ENCODE results near the gene ERN1.

ERN1 gene

DNA sequence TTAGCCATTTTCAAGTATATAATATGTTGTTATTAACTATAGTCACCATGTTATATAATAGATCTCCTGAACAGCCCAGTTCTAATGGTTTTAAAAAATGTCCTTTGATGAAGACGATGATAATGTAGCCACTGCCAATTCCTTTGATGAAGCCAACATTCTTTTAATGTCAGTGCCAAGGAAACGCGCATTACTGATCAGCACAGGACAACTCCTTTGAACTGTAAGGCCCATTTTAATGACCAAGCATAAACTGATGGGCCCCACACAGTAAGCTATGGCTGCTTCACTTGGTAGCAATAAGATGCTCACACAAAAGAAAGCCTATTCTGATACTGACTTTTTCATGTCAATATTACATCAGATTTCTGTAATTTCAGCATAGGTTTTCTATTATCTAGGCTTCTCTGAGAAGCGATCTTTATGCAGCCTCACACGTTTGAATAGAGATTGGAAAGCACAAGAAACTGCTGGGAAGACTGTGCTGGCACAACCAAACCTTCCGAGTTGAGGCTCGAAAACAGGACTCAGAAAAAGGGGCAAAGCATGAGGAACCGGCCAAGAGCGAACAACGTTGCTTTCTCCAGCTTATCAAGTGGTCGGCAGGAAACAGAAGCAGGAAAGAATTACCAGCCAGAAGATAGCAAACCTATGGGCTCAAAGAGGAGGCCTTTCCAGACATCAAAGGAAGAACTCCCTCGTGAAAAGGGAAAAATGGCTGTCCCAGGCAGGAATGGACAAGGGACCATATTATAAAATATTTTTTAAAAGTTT lies 19.4 kb downstream of the ERN1 start:
- DNase-seq (ENCODE audit: low spot score), result no peak

- no peak for DNase-seq (ENCODE audit: low spot score)
Observed at GRCh38 chr17:64109400-64109799, 20.5 kb downstream of the ERN1 start.

- DNase-seq (ENCODE audit: low spot score), result no peak
Observed at GRCh38 chr17:64107500-64108236, 22.3 kb downstream of the ERN1 start.

DNA sequence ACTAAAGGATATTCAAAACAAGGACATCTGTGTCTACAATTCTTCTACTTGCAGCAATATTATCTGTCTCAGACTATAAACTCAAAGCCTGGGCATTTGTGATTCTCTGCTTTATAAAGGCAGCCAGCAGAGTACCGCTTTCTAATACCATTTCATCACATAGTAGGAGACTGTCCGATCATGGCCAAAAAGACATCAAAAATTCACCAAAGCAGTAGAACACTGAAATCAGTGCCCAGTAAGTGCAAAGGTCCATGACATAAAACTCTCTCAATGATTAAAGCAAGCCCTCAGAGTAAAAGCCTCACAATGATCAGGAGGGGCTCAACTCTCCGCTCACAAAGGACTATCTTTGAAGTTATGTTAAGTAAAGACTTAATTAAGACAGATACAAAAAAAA lies 23.0 kb downstream of the ERN1 start:
- no peak for DNase-seq (ENCODE audit: low spot score)

- no peak for DNase-seq (ENCODE audit: low spot score)
Observed at GRCh38 chr17:64103391-64104364, 26.3 kb downstream of the ERN1 start.

DNA sequence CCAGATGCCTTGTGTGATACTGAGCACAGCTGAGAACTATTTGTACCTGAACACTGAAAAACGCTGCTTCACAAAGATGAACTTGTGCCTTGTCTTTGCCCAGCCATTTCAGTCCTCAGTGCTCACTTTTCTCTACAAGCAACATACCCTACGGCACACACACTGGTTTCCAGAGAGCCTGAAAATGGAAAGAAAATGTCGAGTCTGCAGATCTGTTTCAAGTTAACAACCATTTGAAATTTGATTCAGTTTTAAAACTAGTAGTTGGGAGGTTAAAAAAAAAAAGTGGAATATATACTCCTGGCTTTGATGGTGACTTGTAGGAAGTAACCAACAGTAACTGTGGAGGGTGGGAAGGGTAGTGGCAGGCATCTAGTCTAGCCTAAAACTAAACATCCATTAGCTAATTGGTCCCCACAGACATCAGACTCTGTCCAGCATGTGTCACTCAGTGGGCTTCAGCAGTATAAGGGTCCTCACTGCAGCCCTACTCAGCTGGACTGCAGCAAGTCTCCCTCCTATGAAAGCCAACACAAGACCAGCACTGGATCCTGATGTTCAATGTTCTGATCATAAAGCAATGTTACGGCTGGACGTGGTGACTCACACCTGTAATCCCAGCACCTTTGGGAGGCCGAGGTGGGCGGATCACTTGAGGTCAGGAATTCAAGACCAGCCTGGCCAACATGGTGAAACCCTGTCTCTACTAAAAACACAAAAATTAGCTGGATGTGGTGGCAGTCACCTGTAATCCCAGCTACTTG lies 27.1 kb downstream of the ERN1 start:
- DNase-seq (ENCODE audit: low spot score), result no peak

DNA sequence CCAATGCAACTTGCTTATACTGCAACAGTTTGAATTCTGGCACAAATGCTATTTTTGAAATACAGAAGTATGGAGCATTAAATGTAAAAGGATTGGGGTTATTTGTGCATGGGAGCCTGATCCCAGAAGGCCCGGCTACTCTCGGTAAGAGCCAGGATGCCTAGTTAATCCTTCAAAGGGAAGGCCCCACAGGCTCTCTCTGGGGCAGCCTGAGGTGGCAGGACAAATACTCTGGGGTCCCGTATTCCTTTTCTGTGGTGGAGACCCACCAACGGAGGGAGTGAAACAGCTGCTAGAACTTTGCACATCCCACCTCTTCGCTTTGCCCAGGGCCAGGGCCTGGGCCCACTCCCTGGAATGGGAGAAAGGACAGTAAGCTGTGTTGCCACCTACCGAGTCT lies 30.4 kb downstream of the ERN1 start:
- DNase-seq (ENCODE audit: low spot score), result no peak

GRCh38 chr17:64097196-64097936 lies 32.6 kb downstream of the ERN1 start:
- DNase-seq (ENCODE audit: low spot score), result no peak

- DNase-seq (ENCODE audit: low spot score), result no peak
Observed at GRCh38 chr17:64096037-64096436, 33.9 kb downstream of the ERN1 start.

GRCh38 chr17:64095144-64095882 lies 34.6 kb downstream of the ERN1 start:
- DNase-seq (ENCODE audit: low spot score), result no peak

DNA sequence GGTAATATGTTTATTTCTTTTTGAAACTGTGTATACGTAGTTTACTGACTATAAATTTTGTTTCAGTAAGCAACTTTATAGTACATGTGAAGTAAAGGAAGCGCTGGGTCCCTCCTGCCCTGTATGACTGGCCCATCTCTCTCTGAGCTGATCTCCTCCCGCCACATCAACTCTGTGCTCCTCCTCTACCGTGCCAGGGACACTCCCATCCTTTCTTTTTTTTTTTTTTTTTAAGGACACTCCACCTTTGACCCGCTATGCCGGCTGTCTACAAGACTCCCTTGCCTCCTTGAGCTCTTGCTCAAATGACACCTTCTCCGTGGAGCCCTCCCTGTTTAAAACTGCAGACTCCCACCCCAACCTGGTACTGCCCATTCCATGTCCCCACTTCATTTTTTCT lies 35.5 kb downstream of the ERN1 start:
- DNase-seq (ENCODE audit: low spot score), result no peak

- no peak for DNase-seq (ENCODE audit: low spot score)
Observed at GRCh38 chr17:64092952-64093451, 36.9 kb downstream of the ERN1 start.

DNA sequence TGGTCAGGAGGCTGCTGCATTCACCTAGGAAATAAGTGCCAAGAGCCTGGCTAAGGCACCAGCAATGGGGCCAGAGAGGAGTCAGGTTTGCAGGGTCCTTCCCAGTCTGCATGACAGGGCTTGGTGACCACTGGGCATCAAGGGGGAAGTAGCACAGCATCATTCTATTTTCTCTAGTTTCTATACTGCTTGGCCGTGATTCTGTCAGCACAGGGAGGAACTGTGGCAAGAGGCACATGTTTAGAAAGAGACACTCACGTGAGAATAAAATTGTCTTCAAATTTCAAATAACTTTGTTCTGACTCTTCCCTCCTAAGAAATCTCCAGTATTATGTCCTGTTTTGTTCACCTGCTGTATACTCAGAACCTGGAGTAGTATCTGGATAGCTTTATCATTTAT lies 37.8 kb downstream of the ERN1 start:
- no peak for DNase-seq (ENCODE audit: low spot score)

GRCh38 chr17:64091571-64091970 lies 38.4 kb downstream of the ERN1 start:
- DNase-seq (ENCODE audit: low spot score), result no peak

DNA sequence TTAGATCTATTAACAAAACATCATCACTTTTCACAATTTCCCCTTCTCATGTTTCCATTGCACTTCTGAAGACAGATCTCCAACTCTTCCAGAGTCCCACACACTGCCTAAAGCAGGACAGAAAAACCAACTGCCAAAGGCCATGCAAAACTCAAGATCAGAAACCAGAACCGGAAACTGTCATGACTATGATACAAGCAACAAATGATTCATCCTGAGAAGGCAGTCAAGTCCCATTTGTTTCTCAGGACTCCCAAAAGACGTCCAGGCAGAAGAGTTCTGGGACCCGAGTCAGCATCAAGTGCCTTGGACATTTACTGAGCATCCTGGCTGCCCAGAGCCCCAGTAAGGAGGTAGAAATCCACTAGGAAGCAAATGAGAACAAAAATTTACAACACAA lies 38.8 kb downstream of the ERN1 start:
- no peak for DNase-seq (ENCODE audit: low spot score)

DNA sequence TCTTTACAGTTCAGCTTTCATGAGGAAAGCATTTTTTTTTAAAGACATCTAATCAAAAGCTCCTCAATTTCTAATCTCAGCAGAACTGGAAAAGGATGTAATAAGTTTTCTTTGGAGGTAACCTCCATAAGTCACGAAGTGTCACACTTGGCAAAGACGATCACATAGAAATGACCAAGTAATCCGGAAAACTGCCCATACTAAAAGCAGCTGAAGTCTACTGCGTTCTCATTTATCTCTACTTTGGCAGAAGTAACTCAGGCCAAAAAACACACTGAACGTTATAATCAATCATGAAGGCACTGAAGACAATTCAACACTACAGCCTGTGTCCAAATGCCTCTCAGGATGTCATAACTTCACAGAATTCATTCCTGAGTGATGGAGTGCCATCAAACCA lies 39.8 kb downstream of the ERN1 start:
- DNase-seq (ENCODE audit: low spot score), result no peak

DNA sequence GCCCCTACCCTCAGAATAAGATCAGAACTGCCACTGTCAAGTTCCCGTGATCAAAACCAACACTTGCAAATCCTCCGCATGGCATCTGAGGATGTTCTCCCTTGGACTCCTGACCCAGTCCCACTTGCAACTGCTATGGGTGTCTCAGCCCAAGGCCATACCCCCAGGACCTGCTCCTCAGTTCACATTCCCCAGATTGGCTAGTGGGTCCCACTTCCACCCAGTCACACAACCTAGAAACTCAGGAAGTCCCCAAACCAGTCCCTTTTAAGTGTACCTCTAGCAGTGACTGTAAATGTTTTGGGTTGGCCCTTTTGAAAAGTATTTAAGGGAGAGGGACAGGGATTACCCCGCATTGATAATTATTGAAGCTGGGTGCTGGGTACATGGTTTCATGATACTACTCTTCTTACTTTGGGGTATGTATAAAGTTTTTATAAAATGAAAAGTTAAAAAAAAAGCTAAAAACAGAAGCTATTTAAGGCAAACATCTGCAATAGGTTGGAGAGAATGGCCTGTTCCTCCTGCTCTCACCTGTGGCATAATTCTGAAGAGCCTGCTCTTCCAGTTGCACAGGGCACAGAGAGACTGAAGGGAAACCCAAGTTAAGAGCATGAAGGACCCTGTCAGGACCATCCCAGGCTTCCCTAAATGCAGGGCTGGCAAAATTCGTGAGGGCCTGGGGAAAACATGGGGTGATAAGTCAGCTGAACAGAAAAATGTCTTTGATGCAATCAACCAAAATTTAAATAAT lies 42.5 kb downstream of the ERN1 start:
- no peak for DNase-seq (ENCODE audit: low spot score)

DNA sequence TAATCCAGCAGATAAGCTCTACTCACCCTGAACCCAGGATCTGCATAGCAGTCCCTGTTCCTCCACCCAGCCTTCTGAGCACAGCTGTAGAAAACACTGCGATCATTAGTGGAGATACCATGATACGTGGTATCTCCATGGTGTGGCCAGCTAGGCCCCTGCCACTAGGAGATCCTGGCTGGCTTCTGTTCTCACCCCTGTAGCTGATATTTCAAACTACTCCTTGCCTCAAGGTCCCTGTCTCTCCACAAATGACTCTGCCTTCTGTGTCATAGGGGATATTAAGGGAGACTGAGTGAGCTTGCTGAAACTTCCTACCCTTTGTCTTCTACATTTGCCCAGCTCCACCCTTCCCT lies 44.3 kb downstream of the ERN1 start:
- DNase-seq (ENCODE audit: low spot score), result no peak

- no peak for DNase-seq (ENCODE audit: low spot score)
Observed at GRCh38 chr17:64084940-64085649, 44.8 kb downstream of the ERN1 start.

All from hepatic stellate cell (primary cell).